22Rv1 (cell line): ENCODE data around the gene SLIT2.

Experiments used
- CTCF ChIP-seq: fragments of 450-650 bp; IDR thresholded peaks from 2 replicates; pipeline ENCODE4 v1.5.1; 2017; ENCODE audit warnings: mild to moderate bottlenecking
- ZFX ChIP-seq: fragments of 450-650 bp; IDR thresholded peaks from 2 replicates; pipeline ENCODE4 v1.6.1; 2017; ENCODE audit warnings: antibody characterized with exemption, borderline replicate concordance

GRCh38 chr4:20253735-20254409, 2.2 kb downstream of the SLIT2 start:
- TF ChIP-seq CTCF (no peak), ZFX (no peak)
